ENCODE data around the gene THSD7A. TPM values are rescaled to one million over a fixed set of nuclear protein-coding genes. Genes with fewer than 3 reads are reported as not detected.

Gene THSD7A
- total RNA-seq, 1 donor from 2014 or later, result 16.1 TPM

GRCh38 chr7:11636274-11636673 lies 195.7 kb downstream of the THSD7A start:
- DNase-seq (ENCODE audit: low read depth in 2 of 2), result no peak

- DNase-seq (ENCODE audit: low read depth in 2 of 2), result peak in 1 of 2 donors; percentile 5
Measured at GRCh38 chr7:11633310-11633709, 198.7 kb downstream of the THSD7A start.

GRCh38 chr7:11630355-11630754 lies 201.6 kb downstream of the THSD7A start:
- no peak for DNase-seq (ENCODE audit: low read depth in 2 of 2)

- DNase-seq (ENCODE audit: low read depth in 2 of 2), result peak; percentile 36 to 96
Measured at GRCh38 chr7:11625669-11626068, 206.3 kb downstream of the THSD7A start.

- peak in 1 of 2 donors; percentile 44 for DNase-seq (ENCODE audit: low read depth in 2 of 2)
Measured at GRCh38 chr7:11623093-11623678, 208.8 kb downstream of the THSD7A start.

GRCh38 chr7:11620406-11621253 lies 211.4 kb downstream of the THSD7A start:
- DNase-seq (ENCODE audit: low read depth in 2 of 2), result no peak

- peak in 1 of 2 donors; percentile 58 for DNase-seq (ENCODE audit: low read depth in 2 of 2)
Measured at GRCh38 chr7:11616466-11616865, 215.5 kb downstream of the THSD7A start.

GRCh38 chr7:11615174-11615573 lies 216.8 kb downstream of the THSD7A start:
- no peak for DNase-seq (ENCODE audit: low read depth in 2 of 2)

GRCh38 chr7:11613292-11613930 lies 218.6 kb downstream of the THSD7A start:
- DNase-seq (ENCODE audit: low read depth in 2 of 2), result no peak

GRCh38 chr7:11612737-11613136 lies 219.3 kb downstream of the THSD7A start:
- no peak for DNase-seq (ENCODE audit: low read depth in 2 of 2)

- no peak for DNase-seq (ENCODE audit: low read depth in 2 of 2)
Measured at GRCh38 chr7:11609096-11609670, 222.8 kb downstream of the THSD7A start.

- peak; percentile 57 to 95 for DNase-seq (ENCODE audit: low read depth in 2 of 2)
Measured at GRCh38 chr7:11607686-11608085, 224.3 kb downstream of the THSD7A start.

GRCh38 chr7:11605749-11606148 lies 226.2 kb downstream of the THSD7A start:
- DNase-seq (ENCODE audit: low read depth in 2 of 2), result peak; percentile 77 to 92

- no peak for DNase-seq (ENCODE audit: low read depth in 2 of 2)
Measured at GRCh38 chr7:11604505-11604904, 227.5 kb downstream of the THSD7A start.

- DNase-seq (ENCODE audit: low read depth in 2 of 2), result no peak
Measured at GRCh38 chr7:11601761-11602160, 230.2 kb downstream of the THSD7A start.

GRCh38 chr7:11593322-11593721 lies 238.7 kb downstream of the THSD7A start:
- DNase-seq (ENCODE audit: low read depth in 2 of 2), result no peak

- peak; percentile 53 to 66 for DNase-seq (ENCODE audit: low read depth in 2 of 2)
Measured at GRCh38 chr7:11592699-11593098, 239.3 kb downstream of the THSD7A start.

GRCh38 chr7:11591943-11592342 lies 240.1 kb downstream of the THSD7A start:
- DNase-seq (ENCODE audit: low read depth in 2 of 2), result peak; percentile 32 to 74

- peak in 1 of 2 donors; percentile 35 for DNase-seq (ENCODE audit: low read depth in 2 of 2)
Measured at GRCh38 chr7:11591055-11591633, 240.9 kb downstream of the THSD7A start.

GRCh38 chr7:11589251-11589650 lies 242.7 kb downstream of the THSD7A start:
- DNase-seq (ENCODE audit: low read depth in 2 of 2), result no peak

- DNase-seq (ENCODE audit: low read depth in 2 of 2), result no peak
Measured at GRCh38 chr7:11587814-11588213, 244.2 kb downstream of the THSD7A start.

- no peak for DNase-seq (ENCODE audit: low read depth in 2 of 2)
Measured at GRCh38 chr7:11587048-11587447, 244.9 kb downstream of the THSD7A start.

Data from lung microvascular endothelial cell (primary cell).